GM23248 (cell line): ENCODE measurements around the gene KAT8.

Experiments
- EZH2 ChIP-seq: fragments of 200-600 bp; sonication (generic); IDR thresholded peaks from 2 replicates; pipeline ENCODE4 v1.6.1; 2018; ENCODE audit warnings: antibody characterized with exemption, mild to moderate bottlenecking; ENCODE audit not compliant: insufficient read depth, poor library complexity, severe bottlenecking
- EZH2phosphoT487 ChIP-seq: fragments of 200-600 bp; sonication (generic); IDR thresholded peaks from 2 replicates; pipeline ENCODE4 v1.6.1; 2018; ENCODE audit warnings: antibody characterized with exemption, moderate library complexity, mild to moderate bottlenecking, low read depth; ENCODE audit not compliant: insufficient read depth

- no peak for TF ChIP-seq EZH2
- no peak for TF ChIP-seq EZH2phosphoT487
Measured at GRCh38 chr16:31079342-31079944, 38.0 kb upstream of the KAT8 start.
